Measurements from ENCODE around the gene LPP. TPM values are rescaled to one million over a fixed set of nuclear protein-coding genes. Genes with fewer than 3 reads are reported as not detected.

The LPP gene
- total and polyA plus RNA-seq, 8 donors, result 23.1 to 220 (median 26.7) TPM

DNA sequence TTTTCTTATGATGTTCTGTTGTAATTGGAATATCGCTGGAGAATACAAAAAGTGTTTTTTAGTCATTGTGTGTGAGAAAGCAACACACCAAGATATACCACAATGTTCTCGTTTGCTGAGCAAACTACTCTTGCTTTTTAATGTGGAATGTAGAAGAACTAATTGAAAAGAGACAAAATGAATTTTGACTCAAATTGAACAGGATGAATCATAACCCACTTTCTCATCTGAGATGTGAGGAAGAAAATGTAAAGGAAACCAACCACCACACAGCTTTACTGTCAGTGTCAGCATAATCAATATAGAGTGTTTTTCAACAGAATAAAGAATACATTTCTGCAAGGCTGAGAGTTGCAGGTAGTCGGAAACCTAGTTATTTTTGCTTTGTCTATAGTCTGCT, 569.0 kb downstream of the LPP start:
- ATAC-seq (no peak), DNase-seq (no peak)
- Histone ChIP-seq H3K27ac (no peak overlapping the region), H3K4me3 (no peak overlapping the region), H3K4me1 (no peaks in the 10 kb centered on the region), H3K9me3 (no peaks in the 10 kb centered on the region), H3K36me3 (no peaks in the 10 kb centered on the region), H3K27me3 (no peaks in the 10 kb centered on the region)
- intact Hi-C loops (cut with DNase I), result no loop called here
- TF ChIP-seq, protein P1, sequence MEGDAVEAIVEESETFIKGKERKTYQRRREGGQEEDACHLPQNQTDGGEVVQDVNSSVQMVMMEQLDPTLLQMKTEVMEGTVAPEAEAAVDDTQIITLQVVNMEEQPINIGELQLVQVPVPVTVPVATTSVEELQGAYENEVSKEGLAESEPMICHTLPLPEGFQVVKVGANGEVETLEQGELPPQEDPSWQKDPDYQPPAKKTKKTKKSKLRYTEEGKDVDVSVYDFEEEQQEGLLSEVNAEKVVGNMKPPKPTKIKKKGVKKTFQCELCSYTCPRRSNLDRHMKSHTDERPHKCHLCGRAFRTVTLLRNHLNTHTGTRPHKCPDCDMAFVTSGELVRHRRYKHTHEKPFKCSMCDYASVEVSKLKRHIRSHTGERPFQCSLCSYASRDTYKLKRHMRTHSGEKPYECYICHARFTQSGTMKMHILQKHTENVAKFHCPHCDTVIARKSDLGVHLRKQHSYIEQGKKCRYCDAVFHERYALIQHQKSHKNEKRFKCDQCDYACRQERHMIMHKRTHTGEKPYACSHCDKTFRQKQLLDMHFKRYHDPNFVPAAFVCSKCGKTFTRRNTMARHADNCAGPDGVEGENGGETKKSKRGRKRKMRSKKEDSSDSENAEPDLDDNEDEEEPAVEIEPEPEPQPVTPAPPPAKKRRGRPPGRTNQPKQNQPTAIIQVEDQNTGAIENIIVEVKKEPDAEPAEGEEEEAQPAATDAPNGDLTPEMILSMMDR (IDR thresholded peaks at IDR 0.05), result no peak

- Histone ChIP-seq H3K27me3 (no peaks in the 10 kb centered on the region), H3K9me3 (no peaks in the 10 kb centered on the region), H3K36me3 (no peaks in the 10 kb centered on the region), H3K4me1 (peaks cover 0 to 7% of the 10 kb centered on the region in 2 donors), H3K27ac (no peak overlapping the region), H3K4me3 (no peak overlapping the region)
- no peak for ATAC-seq
- intact Hi-C loops (cut with DNase I), result no loop called here
- TF ChIP-seq, protein P1 (IDR thresholded peaks at IDR 0.05), result no peak
- DNase-seq, result no peak
Measured at GRCh38 chr3:188727052-188727451, 573.1 kb downstream of the LPP start.

DNA sequence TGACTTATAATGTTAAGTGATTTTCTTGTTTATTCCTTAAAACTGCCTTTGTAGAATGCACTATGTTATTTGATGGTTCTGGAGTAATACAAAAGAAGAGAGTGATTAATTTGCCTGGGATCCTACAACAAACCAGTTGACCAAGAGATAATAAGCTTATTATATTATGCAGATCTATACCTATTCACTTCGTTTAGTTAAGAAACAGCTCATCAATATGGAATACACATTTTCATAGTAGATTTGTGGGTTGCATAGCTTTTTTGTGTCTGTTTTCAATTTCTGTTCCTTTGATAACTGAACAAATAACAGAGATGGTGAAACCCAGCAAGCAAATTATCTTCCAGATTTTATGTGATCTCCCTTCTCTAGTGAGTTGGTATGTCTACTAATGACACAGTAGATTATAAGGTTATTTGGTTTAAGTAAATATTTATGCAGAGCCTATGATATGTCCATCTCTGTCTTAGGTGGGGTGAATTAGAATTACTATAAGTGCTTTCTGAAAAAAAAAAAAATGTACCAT, 574.5 kb downstream of the LPP start:
- no peak overlapping the region for H3K4me3 ChIP-seq
- H3K27me3 ChIP-seq, result no peaks in the 10 kb centered on the region
- no peak overlapping the region for H3K27ac ChIP-seq
- TF ChIP-seq, protein P1 (IDR thresholded peaks at IDR 0.05), result no peak
- no peaks in the 10 kb centered on the region for H3K36me3 ChIP-seq
- ATAC-seq (no peak), DNase-seq (no peak)
- no peaks in the 10 kb centered on the region for H3K9me3 ChIP-seq
- intact Hi-C loops (cut with DNase I), result no loop called here
- H3K4me1 ChIP-seq, result peaks cover 0 to 7% of the 10 kb centered on the region in 2 donors

DNA sequence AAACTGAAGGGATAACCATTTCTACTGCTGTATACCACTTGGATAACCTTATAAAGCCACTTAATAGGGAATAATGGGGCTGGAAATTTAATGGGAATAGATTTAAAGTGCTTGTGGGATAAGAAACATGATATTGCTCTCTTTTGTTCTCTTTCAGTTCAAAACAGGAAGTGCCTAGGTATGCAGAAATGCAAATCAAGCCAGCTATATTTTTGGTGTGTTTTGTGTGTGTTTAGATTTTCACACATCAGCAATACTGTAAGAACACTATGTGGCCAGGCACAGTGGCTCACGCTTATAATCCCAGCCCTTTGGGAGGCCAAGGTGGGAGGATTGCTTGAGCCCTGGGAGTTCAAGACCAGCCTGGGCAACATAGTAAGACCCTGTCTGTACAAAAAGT, 575.5 kb downstream of the LPP start:
- no peaks in the 10 kb centered on the region for H3K27me3 ChIP-seq
- intact Hi-C loops (cut with DNase I), result no loop called here
- H3K27ac ChIP-seq, result no peak overlapping the region
- no peak for DNase-seq
- H3K36me3 ChIP-seq, result no peaks in the 10 kb centered on the region
- peaks cover 0 to 7% of the 10 kb centered on the region in 2 donors for H3K4me1 ChIP-seq
- H3K9me3 ChIP-seq, result no peaks in the 10 kb centered on the region
- TF ChIP-seq, protein P1 (IDR thresholded peaks at IDR 0.05), result no peak
- no peak for ATAC-seq
- no peak overlapping the region for H3K4me3 ChIP-seq

GRCh38 chr3:188734395-188734794, 580.4 kb downstream of the LPP start:
- H3K36me3 ChIP-seq, result no peaks in the 10 kb centered on the region
- H3K27ac ChIP-seq, result no peak overlapping the region
- no peak for DNase-seq
- H3K4me3 ChIP-seq, result no peak overlapping the region
- TF ChIP-seq, protein P1 (IDR thresholded peaks at IDR 0.05), result no peak
- no peak for ATAC-seq
- intact Hi-C loops (cut with DNase I), result no loop called here
- H3K4me1 ChIP-seq, result peaks cover 0 to 2% of the 10 kb centered on the region in 2 donors
- no peaks in the 10 kb centered on the region for H3K27me3 ChIP-seq
- H3K9me3 ChIP-seq, result no peaks in the 10 kb centered on the region

Measured in left lung (tissue), 10 donors.